T-helper 2 cell treated with Interferon-gamma antibody and Interleukin-4, amounts not matched to agents 100 ng/mL and 5 ng/mL, for 36 hours (primary cell): ENCODE measurements around the gene SLAMF8. TPM values are rescaled to one million over a fixed set of nuclear protein-coding genes. Genes with fewer than 3 reads are reported as not detected.

ENCODE experiments used
- intact Hi-C: fragments of 100-400 bp; cut with micrococcal nuclease; formaldehyde crosslinking; loops from one replicate; pipeline ENCODE4 v1.15.1; 2023
- total RNA-seq: library from RNA; stranded (reverse); gene quantifications from 2 replicates; pipeline ENCODE4 v1.2.3, GENCODE V29; 2022

The SLAMF8 gene
- total RNA-seq, 1 donor from 2014 or later = 0.68 TPM

- intact Hi-C loops = no loop called here
Observed at GRCh38 chr1:159817276-159818041, 9.2 kb upstream of the SLAMF8 start.

DNA sequence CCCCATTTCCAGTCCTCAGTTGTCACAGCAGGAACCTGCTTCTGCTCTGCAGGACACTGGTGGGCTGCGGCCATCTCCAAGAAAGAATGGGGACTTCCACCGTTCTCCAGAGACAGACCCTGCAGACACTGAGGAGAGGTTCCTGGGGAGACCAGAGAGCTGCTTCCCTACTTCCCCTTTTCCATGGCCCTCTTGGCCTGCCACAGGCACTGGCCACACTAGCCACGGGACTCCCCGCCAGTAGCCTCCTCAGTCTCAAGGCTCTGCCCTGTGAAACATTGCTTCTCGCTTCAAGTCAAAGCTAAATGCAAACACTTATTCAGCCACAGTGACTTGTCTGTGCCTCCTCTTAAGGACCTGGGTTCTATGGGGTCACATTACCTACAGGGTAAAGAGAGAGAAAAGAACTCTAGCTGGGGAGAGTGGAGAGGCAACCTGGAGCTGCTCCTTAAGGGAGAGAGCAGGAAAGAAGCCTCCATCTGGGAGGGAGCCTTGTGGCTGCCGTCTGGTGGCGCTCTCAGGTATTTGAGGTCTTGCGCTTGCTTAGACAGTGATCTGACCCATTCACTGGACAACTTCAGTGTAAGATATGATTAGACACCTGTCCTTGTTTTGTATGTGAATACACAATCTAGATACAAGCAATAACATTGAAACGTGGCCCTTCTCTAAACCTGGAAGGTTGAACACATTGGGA, 5.4 kb upstream of the SLAMF8 start:
- intact Hi-C loops = no loop called here

DNA sequence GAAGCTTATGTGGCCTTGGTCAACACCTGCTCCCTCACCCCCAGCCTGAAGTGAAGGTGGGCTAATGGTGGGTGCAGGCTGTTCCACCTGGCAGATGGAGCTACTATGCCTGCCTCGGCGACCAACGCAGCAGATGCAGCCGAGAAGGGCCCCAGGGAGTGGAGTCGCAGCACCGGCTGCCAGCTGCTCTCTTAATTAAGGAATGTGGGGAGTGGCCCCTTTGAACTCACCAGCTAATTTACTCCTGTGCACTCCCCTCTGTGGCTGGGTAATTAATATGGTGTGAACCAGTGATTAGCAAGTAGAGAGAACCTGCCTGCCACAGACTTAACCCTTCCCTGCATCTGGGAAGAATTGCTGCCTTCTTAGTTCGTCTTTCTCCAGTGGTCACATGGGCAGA, 3.3 kb upstream of the SLAMF8 start:
- intact Hi-C loops = no loop called here

GRCh38 chr1:159825564-159825963, 1.1 kb upstream of the SLAMF8 start:
- intact Hi-C loops = no loop called here

- intact Hi-C loops = no loop called here
Observed at GRCh38 chr1:159827102-159827490, 423 bp downstream of the SLAMF8 start.

DNA sequence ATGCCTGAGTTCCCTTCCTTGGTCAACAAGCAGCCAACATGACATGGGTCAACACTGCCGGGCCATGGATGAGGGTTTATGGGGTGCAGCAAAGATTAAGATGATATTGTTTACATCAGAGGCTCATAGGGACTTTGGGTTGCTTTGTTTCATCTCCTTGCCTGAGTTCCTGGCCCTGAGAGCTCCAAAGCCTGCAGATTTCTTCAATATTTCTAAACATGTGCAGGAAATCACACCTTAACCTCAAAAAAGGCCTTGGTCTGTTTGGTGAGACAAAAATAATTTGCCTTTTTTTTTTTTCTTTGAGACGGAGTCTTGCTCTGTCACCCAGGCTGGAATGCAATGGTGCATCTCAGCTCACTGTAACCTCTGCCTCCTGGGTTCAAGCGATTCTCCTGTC, 876 bp downstream of the SLAMF8 start:
- intact Hi-C loops = no loop called here

DNA sequence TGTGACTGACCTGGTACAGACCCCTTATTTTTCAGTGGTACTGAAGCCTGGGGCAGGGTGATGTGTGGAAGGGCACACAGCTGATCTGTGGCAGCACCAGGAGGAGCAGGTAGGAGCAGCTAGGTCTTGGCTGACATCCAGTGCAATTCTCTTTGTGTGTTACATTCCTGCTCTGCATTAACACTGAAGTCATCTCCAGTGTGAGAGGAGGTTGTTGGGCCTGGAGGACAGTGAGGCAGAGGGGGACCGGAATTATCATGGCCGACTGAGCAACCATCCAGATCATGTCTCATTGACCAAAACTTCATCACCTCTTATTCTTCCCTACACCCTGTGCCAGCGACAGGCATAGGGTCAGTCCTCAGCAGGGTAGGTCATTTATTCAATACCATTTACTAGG, 1.5 kb downstream of the SLAMF8 start:
- intact Hi-C loops = no loop called here

DNA sequence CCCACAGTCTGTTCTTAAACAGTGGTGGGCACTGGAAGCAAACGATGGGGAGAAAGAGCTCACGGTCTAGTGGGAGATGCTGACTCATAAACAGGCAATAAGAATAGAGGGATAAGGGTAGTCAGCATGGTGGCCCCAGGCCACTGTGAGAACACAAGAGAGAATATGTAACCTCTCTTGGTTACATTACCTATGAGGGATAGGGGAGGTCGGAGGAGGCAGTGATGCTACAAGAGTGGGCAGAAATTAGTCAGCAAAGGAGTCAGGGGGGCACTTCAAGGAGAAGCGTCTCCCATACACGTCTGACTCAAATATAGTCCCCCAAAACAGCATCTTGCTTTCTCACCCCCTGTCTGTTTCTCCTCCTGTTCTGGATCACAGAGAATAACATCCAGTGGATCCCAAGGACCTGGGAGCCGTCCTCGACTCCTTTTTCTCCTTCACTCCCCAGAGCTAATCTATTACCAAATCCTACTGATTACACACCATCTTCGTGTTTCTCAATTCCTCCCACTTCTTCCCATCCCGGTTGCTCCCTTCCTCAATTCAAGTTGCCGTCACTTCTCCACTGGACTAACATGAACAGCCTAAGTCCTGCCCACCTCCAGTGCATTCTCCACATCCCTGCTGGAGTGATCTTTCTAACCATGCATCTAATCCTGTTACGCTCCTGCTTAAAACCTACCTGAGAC, 2.1 kb downstream of the SLAMF8 start:
- intact Hi-C loops = no loop called here

- intact Hi-C loops = no loop called here
Observed at GRCh38 chr1:159829273-159829634, 2.6 kb downstream of the SLAMF8 start.

- intact Hi-C loops = no loop called here
Observed at GRCh38 chr1:159829822-159830465, 3.3 kb downstream of the SLAMF8 start.

DNA sequence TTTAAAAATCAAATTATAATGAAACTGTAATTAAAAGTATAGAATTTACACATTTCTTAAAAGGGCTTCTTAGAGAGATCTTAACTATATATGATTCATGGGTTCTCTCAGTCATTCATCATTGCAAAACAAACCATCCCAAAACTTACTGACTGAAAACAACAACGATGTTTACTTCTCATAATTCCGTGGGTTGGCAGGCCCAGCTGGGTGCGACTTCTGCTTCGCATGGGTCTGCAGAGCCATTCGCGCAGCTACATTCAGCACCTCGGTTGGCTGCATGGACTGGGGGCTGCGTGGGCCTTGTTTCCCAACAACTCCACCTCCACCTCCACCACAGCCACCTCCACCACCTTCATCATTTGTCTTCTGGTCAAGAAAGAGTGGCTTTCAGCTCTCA, 4.0 kb downstream of the SLAMF8 start:
- intact Hi-C loops = no loop called here

DNA sequence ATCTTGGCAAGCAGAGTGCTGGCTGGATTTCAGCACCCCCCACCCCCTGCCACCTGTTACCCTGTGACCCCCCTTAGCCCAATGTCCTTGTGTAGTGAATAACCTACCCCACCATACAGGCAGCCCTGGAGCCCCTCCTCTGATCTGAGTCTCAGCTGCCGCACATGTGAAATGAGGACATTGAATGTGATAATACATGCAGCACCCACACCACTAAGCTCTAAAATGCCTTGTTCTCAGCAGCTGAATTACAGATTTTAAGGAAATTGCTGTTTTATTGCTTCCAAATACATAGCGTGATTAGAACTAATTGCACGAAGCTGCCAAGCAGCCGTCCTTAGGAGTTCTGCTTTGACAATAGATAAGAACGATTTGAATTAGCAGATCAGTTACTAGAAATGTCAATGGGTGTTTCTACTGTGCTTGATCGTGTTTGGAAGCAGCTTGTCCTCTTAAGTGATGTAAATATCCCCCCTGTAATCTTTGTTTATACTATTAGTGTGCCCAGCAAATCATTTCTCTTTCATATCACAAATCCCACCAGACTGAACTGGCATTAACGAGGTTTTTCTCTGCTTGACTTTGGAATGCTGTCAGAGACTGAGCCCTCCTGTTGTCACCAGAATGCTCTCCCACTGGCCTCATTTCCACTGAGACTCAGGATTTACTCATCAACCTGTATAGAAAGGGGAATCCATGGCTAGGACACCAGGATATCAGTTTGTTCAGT, 4.9 kb downstream of the SLAMF8 start:
- intact Hi-C loops = no loop called here

GRCh38 chr1:159832309-159832708, 5.6 kb downstream of the SLAMF8 start:
- intact Hi-C loops = no loop called here

GRCh38 chr1:159835356-159835755, 8.7 kb downstream of the SLAMF8 start:
- intact Hi-C loops = no loop called here

GRCh38 chr1:159835862-159836525, 9.3 kb downstream of the SLAMF8 start:
- intact Hi-C loops = no loop called here

GRCh38 chr1:159838715-159839114, 12.0 kb downstream of the SLAMF8 start:
- intact Hi-C loops = no loop called here

GRCh38 chr1:159839116-159839849, 12.6 kb downstream of the SLAMF8 start:
- intact Hi-C loops = no loop called here

DNA sequence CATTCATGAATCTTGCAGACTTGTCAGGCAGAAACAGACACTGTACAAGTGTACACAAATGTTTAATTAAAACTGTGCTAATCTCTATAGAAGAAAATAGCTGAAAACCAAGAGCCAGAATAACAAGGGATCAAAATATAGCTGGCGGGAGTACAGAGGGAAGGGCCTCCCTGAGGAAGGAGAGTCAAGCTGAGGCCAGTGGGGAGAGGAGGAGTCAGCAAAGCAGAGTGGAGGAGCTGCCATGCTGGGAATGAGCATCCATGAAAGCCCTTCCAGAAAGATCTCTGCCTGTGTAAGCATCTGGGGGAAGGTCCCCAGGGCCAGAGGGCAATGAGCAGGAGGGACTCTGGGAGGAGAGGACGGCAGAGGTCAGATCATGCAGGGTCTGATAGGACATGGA, 15.1 kb downstream of the SLAMF8 start:
- intact Hi-C loops = no loop called here

DNA sequence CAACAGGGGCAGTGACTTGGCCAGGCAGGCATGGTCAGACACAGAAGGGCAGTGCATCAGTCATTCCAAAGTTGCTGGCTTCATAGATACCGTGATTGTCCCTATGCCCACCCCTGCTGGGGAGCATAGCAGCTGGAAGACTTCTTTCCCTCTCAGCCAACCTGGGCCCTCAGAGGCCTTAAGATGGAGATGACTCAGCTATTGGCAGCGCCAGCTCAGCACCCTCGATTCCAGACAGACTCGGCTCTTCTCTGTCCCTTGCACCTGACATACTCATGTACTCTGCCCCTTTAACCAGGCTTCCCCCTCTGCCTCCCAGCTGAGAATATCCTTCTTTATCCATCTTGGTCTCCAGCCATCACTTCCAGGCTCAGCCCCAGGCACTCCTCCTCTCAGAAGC, 16.8 kb downstream of the SLAMF8 start:
- intact Hi-C loops = no loop called here
